HEK293 (cell line): ENCODE results near the gene RIN1.

Source experiments
- GLIS2 ChIP-seq: fragments of 450-650 bp; formaldehyde crosslinking; IDR thresholded peaks from 2 replicates; pipeline ENCODE4 v1.5.1; 2016; ENCODE audit warnings: missing biosample characterization, missing genetic modification characterization
- KLF1 ChIP-seq: fragments of 450-650 bp; formaldehyde crosslinking; IDR thresholded peaks from 2 replicates; pipeline ENCODE4 v1.5.1; 2016; ENCODE audit warnings: missing biosample characterization, missing genetic modification characterization
- KLF17 ChIP-seq: fragments of 450-650 bp; formaldehyde crosslinking; IDR thresholded peaks from 2 replicates; pipeline ENCODE4 v1.5.1; 2016; ENCODE audit warnings: missing biosample characterization, missing genetic modification characterization
- PRDM1 ChIP-seq: fragments of 450-650 bp; formaldehyde crosslinking; IDR thresholded peaks from 2 replicates; pipeline ENCODE4; 2016; ENCODE audit warnings: missing biosample characterization, missing genetic modification characterization
- REST ChIP-seq: fragments of 450-650 bp; formaldehyde crosslinking; IDR thresholded peaks from 2 replicates; pipeline ENCODE4 v1.5.1; 2016; ENCODE audit warnings: missing biosample characterization, missing genetic modification characterization
- SP2 ChIP-seq: fragments of 450-650 bp; formaldehyde crosslinking; IDR thresholded peaks from 2 replicates; pipeline ENCODE4 v1.5.1; 2016; ENCODE audit warnings: missing biosample characterization, missing genetic modification characterization
- TRIM28 ChIP-seq: IDR thresholded peaks from 2 replicates; pipeline ENCODE4 v1.6.1; 2011; ENCODE audit warnings: low read length, control low read depth, borderline replicate concordance
- TSHZ1 ChIP-seq: fragments of 450-650 bp; formaldehyde crosslinking; IDR thresholded peaks from 2 replicates; pipeline ENCODE4 v1.5.1; 2016; ENCODE audit warnings: missing biosample characterization, missing genetic modification characterization, borderline replicate concordance
- ZBTB48 ChIP-seq: fragments of 450-650 bp; formaldehyde crosslinking; IDR thresholded peaks from 2 replicates; pipeline ENCODE4 v1.5.1; 2016; ENCODE audit warnings: missing biosample characterization, missing genetic modification characterization
- ZBTB6 ChIP-seq: fragments of 450-650 bp; formaldehyde crosslinking; IDR thresholded peaks from 2 replicates; pipeline ENCODE4 v1.5.1; 2017; ENCODE audit warnings: missing biosample characterization, missing genetic modification characterization
- ZEB2 ChIP-seq: fragments of 450-650 bp; formaldehyde crosslinking; IDR thresholded peaks from 2 replicates; pipeline ENCODE4 v1.5.1; 2016; ENCODE audit warnings: missing biosample characterization, missing genetic modification characterization
- ZFHX2 ChIP-seq: fragments of 450-650 bp; formaldehyde crosslinking; conservative IDR thresholded peaks from 2 replicates; pipeline ENCODE4 v1.5.1; 2016; ENCODE audit warnings: missing biosample characterization, missing genetic modification characterization
- ZNF112 ChIP-seq: fragments of 450-650 bp; formaldehyde crosslinking; IDR thresholded peaks from 2 replicates; pipeline ENCODE4 v1.5.0; 2017; ENCODE audit warnings: missing biosample characterization, missing genetic modification characterization
- ZNF174 ChIP-seq: fragments of 450-650 bp; formaldehyde crosslinking; IDR thresholded peaks from 2 replicates; pipeline ENCODE4 v1.5.0; 2017; ENCODE audit warnings: missing biosample characterization, mild to moderate bottlenecking, missing genetic modification characterization
- ZNF24 ChIP-seq: fragments of 450-650 bp; formaldehyde crosslinking; IDR thresholded peaks from 2 replicates; pipeline ENCODE4 v1.5.1; 2016; ENCODE audit warnings: missing biosample characterization, missing genetic modification characterization
- ZNF26 ChIP-seq: fragments of 450-650 bp; formaldehyde crosslinking; IDR thresholded peaks from 2 replicates; pipeline ENCODE4 v1.5.1; 2016; ENCODE audit warnings: missing biosample characterization, missing genetic modification characterization
- ZNF350 ChIP-seq: fragments of 450-650 bp; formaldehyde crosslinking; IDR thresholded peaks from 2 replicates; pipeline ENCODE4 v1.5.0; 2017; ENCODE audit warnings: missing biosample characterization, mild to moderate bottlenecking, missing genetic modification characterization
- ZNF354C ChIP-seq: fragments of 450-650 bp; formaldehyde crosslinking; IDR thresholded peaks from 2 replicates; pipeline ENCODE4 v1.5.1; 2016; ENCODE audit warnings: missing biosample characterization, missing genetic modification characterization, low read depth, borderline replicate concordance
- ZNF449 ChIP-seq: fragments of 450-650 bp; formaldehyde crosslinking; IDR thresholded peaks from 2 replicates; pipeline ENCODE4 v1.5.1; 2017; ENCODE audit warnings: missing biosample characterization, mild to moderate bottlenecking, missing genetic modification characterization, moderate library complexity
- ZNF529 ChIP-seq: fragments of 450-650 bp; formaldehyde crosslinking; IDR thresholded peaks from 2 replicates; pipeline ENCODE4 v1.5.1; 2017; ENCODE audit warnings: missing genetic modification characterization, missing biosample characterization; ENCODE audit not compliant: insufficient replicate concordance
- ZNF571 ChIP-seq: fragments of 450-650 bp; formaldehyde crosslinking; IDR thresholded peaks from 2 replicates; pipeline ENCODE4 v1.5.0; 2017; ENCODE audit warnings: missing biosample characterization, missing genetic modification characterization
- ZNF596 ChIP-seq: fragments of 450-650 bp; IDR thresholded peaks from 2 replicates; pipeline ENCODE4 v1.5.0; 2018; ENCODE audit warnings: missing biosample characterization, mild to moderate bottlenecking, missing genetic modification characterization, moderate library complexity
- ZNF621 ChIP-seq: fragments of 450-650 bp; formaldehyde crosslinking; IDR thresholded peaks from 2 replicates; pipeline ENCODE4 v1.5.1; 2017; ENCODE audit warnings: missing biosample characterization, missing genetic modification characterization
- ZNF639 ChIP-seq: fragments of 450-650 bp; formaldehyde crosslinking; IDR thresholded peaks from 2 replicates; pipeline ENCODE4 v1.5.1; 2016; ENCODE audit warnings: missing biosample characterization, missing genetic modification characterization
- ZNF660 ChIP-seq: fragments of 450-650 bp; IDR thresholded peaks from 2 replicates; pipeline ENCODE4 v1.5.1; 2018; ENCODE audit warnings: missing biosample characterization, mild to moderate bottlenecking, missing genetic modification characterization
- ZNF76 ChIP-seq: fragments of 450-650 bp; formaldehyde crosslinking; IDR thresholded peaks from 2 replicates; pipeline ENCODE4; 2016; ENCODE audit warnings: low read depth, missing biosample characterization, missing genetic modification characterization, borderline replicate concordance
- ZNF777 ChIP-seq: fragments of 450-650 bp; formaldehyde crosslinking; IDR thresholded peaks from 2 replicates; pipeline ENCODE4 v1.5.1; 2017; ENCODE audit warnings: missing biosample characterization, missing genetic modification characterization, borderline replicate concordance

Gene RIN1

GRCh38 chr11:66311965-66312548 is 24.2 kb downstream of the RIN1 start (continued):
- TF ChIP-seq GLIS2 (tag by site-specific recombination), result peak; percentile 76
- TF ChIP-seq SP2 (tag by site-specific recombination), result peak; percentile 84
- no peak for TF ChIP-seq ZNF26 (tag by site-specific recombination)
- TF ChIP-seq ZNF174 (tag by site-specific recombination), result no peak
- peak; percentile 92 for TF ChIP-seq ZBTB48 (tag by site-specific recombination)
- TF ChIP-seq TSHZ1, result no peak
- 0 out of 2 replicates have a peak, but pooled peaks have one; percentile 25 for TF ChIP-seq ZNF76
- TF ChIP-seq ZNF112 (tag by site-specific recombination), result no peak
- TF ChIP-seq ZBTB6, result peak; percentile 29; the same call in 1 of the 2 replicates
- TF ChIP-seq ZNF354C (tag by site-specific recombination), result no peak
- TF ChIP-seq PRDM1 (tag by site-specific recombination), result no peak
- TF ChIP-seq ZNF777, result peak; percentile 68
- peak; percentile 88 for TF ChIP-seq ZEB2 (tag by site-specific recombination)
- no peak for TF ChIP-seq ZNF660
- TF ChIP-seq TRIM28, result no peak
- TF ChIP-seq KLF17 (tag by site-specific recombination), result 0 out of 2 replicates have a peak, but pooled peaks have one; percentile 42
- TF ChIP-seq ZNF621 (tag by site-specific recombination), result no peak
- no peak for TF ChIP-seq ZNF529 (tag by site-specific recombination)
- peak; percentile 42 for TF ChIP-seq KLF1 (tag by site-specific recombination)
- no peak for TF ChIP-seq ZNF24 (tag by site-specific recombination)
- TF ChIP-seq ZNF449 (tag by site-specific recombination), result no peak
- TF ChIP-seq REST (tag by site-specific recombination), result no peak
- TF ChIP-seq ZNF350 (tag by site-specific recombination), result no peak
- TF ChIP-seq ZNF596 (tag by site-specific recombination), result no peak
- no peak for TF ChIP-seq ZNF639 (tag by site-specific recombination)
- TF ChIP-seq ZFHX2 (tag by site-specific recombination), result peak; percentile 99
- TF ChIP-seq ZNF571 (tag by site-specific recombination), result no peak
